Heart right ventricle (tissue), 16 donors: ENCODE data around the gene AIF1. TPM values are rescaled to one million over a fixed set of nuclear protein-coding genes. Genes with fewer than 3 reads are reported as not detected.

Experiments used
- ATAC-seq, 8 donors: fragments of 200-7000 bp; cut with Tn5 transposase; one replicate each; pipeline ENCODE4 v1.9.1; 2020; ENCODE audit warnings: mild to moderate bottlenecking in 8 of 8, moderate library complexity in 8 of 8, moderate number of reproducible peaks in 1 of 8
- DNase-seq, 2 donors: peaks; one replicate each; pipeline ENCODE4 v3.0.0-alpha.2; 2020
- H3K27ac ChIP-seq, 10 donors: fragments of 200-600 bp; sonication (generic) in 2 of 10; one replicate each; pipeline versions ENCODE4 v1.5.0 to v1.8.0; 2020 to 2022; ENCODE audit warnings: mild to moderate bottlenecking in 3 of 10
- H3K27me3 ChIP-seq, 7 donors: fragments of 200-600 bp; one replicate each; pipeline ENCODE4 v1.8.0; 2021 to 2022; ENCODE audit warnings: mild to moderate bottlenecking in 2 of 7
- H3K36me3 ChIP-seq, 9 donors: fragments of 200-600 bp; sonication (generic) in 1 of 9; one replicate each; pipeline versions ENCODE4 v1.5.0 to v1.8.0; 2020 to 2022; ENCODE audit warnings: mild to moderate bottlenecking in 2 of 9
- H3K4me1 ChIP-seq, 9 donors: fragments of 200-600 bp; sonication (generic) in 1 of 9; one replicate each; pipeline versions ENCODE4 v1.5.0 to v1.8.0; 2020 to 2022; ENCODE audit warnings: mild to moderate bottlenecking in 4 of 9
- H3K4me3 ChIP-seq, 10 donors: fragments of 200-600 bp; sonication (generic) in 2 of 10; one replicate each; pipeline versions ENCODE4 v1.5.0 to v1.8.0; 2020 to 2022; ENCODE audit warnings: mild to moderate bottlenecking in 7 of 10, moderate library complexity in 2 of 10
- H3K9me3 ChIP-seq, 11 donors: fragments of 200-600 bp in 10 of 11; sonication (generic) in 2 of 11; one replicate each; pipeline versions ENCODE4 v1.5.0 to v1.8.0; 2013 to 2022; ENCODE audit warnings: mild to moderate bottlenecking in 2 of 11, control low read depth in 1 of 11, moderate library complexity in 1 of 11
- CTCF ChIP-seq, 9 donors: fragments of 200-600 bp; sonication (generic) in 2 of 9; IDR thresholded peaks; one replicate each; pipeline versions ENCODE4 v1.5.0 to v1.8.0; 2021 to 2022; ENCODE audit warnings: antibody characterized with exemption in 9 of 9, mild to moderate bottlenecking in 5 of 9, moderate library complexity in 1 of 9
- WGBS, 2 donors: extraction: QIAGEN DNeasy Blood & Tissue Kit; methylation state at CpG; one replicate each; pipeline ENCODE4 v1.1.7; 2013; ENCODE audit warnings: inconsistent platforms in 1 of 2; 5-methylcytosine and 5-hydroxymethylcytosine counted together
- intact Hi-C, 10 donors: fragments of 100-400 bp; cut with DNase I; formaldehyde crosslinking; loops; one replicate each; pipeline versions ENCODE4 v1.11.1 to v1.14.2; 2022
- polyA plus RNA-seq, 2 donors: library from polyadenylated mRNA; stranded (reverse); fragments of 200-250 nt; gene quantifications; one replicate each; pipeline ENCODE4 v1.2.3, GENCODE V29; 2013
- total RNA-seq, 10 donors: library from RNA; stranded (reverse); fragmentation: NEBNext Ultra II Directional in 3 of 10; extraction: Animal tissue kit (Norgen Biotek cat#: 25700) in 3 of 10; gene quantifications; one replicate each; pipeline versions ENCODE4 v1.2.1 to v1.2.4, GENCODE V29; 2021 to 2023
- donor health status: Arrhythmogenic right ventricular cardiomyopathy.
- donor health status: ischemic (EF 13 %, LVEDD 7.1; RV severe dilation, severe dysfunction).
- donor health status: healthy with polysubstance abuse.
- donor health status: DM: no; HTN: yes; CAD: no.
- donor health status: DM: no; HTN: no; CAD: no.
- donor health status: ischemic (EF 25% LVEDD 6.9; RV normal size, moderate dysfunction).
- donor health status: ischemic (EF 25% LVEDD 5.7; RV mildly dilated, moderate dysfunction).
- donor health status: healthy.
- donor health status: DM: yes; HTN: yes; CAD: no.
- donor health status: Ischemic cardiomyopathy.
- donor health status: ischemic (EF 35%, LVEDD 5.7; RV mildly dilated, moderate dysfunction).
- donor health status: nonischemic (EF 11% LVEDD 7.7; RV severe dilation, severe dysfunction).
- donor health status: DM: yes; HTN: yes; CAD: no.
- donor health status: PGD.
- donor health status: ischemic (EF 29% LVEDD 5.4; RV normal size, mild dysfunction).
- donor health status: nonischemic (EF 23%, LVEDD 6.1; RV moderate dilation, normal function).

Gene AIF1
- total and polyA plus RNA-seq, 12 donors: 2.8 to 62.1 (median 7.8) TPM

GRCh38 chr6:31621991-31622390, 7.0 kb downstream of the AIF1 start:
- Histone ChIP-seq H3K36me3 (peaks cover 0 to 48% (median 35%) of the 10 kb centered on the region in 9 donors), H3K27me3 (no peaks in the 10 kb centered on the region), H3K4me3 (peak overlapping the region in 8 of 10 donors; percentile 70 to 99 (median 86)), H3K27ac (peak overlapping the region in 8 of 10 donors; percentile 12 to 99 (median 95)), H3K4me1 (peaks cover 0 to 24% (median 21%) of the 10 kb centered on the region in 9 donors), H3K9me3 (no peaks in the 10 kb centered on the region)
- no peak for DNase-seq
- intact Hi-C loops: loop anchor here in 2 of 10 donors (2.0 to 5.0 kb wide), 2 partner anchors 31 to 275 kb away; partner anchors contain the start of genes BAG6 (in 1 of the 2) and EHMT2 (in 1 of the 2)
- no peak for TF ChIP-seq CTCF (IDR thresholded peaks at IDR 0.05)
- no peak for ATAC-seq
- WGBS, 2 donors: 21 to 26% methylated on average over 4 of the region's 4 CpGs

GRCh38 chr6:31622684-31623091, 7.7 kb downstream of the AIF1 start:
- Histone ChIP-seq H3K27me3 (no peaks in the 10 kb centered on the region), H3K4me3 (peak overlapping the region in 2 of 10 donors; percentile 74 to 79), H3K9me3 (no peaks in the 10 kb centered on the region), H3K27ac (peak overlapping the region in 5 of 10 donors; percentile 12 to 99 (median 95)), H3K4me1 (peaks cover 0 to 24% (median 21%) of the 10 kb centered on the region in 9 donors), H3K36me3 (peaks cover 0 to 55% (median 42%) of the 10 kb centered on the region in 9 donors)
- ATAC-seq (no peak), DNase-seq (no peak)
- intact Hi-C loops: loop anchor here in 1 of 10 donors (5.0 kb wide), 1 partner anchor 275 kb away; the partner anchor contains the start of gene EHMT2
- TF ChIP-seq CTCF (IDR thresholded peaks at IDR 0.05): no peak
- 44 to 57% methylated on average over 10 of the region's 10 CpGs for WGBS, 2 donors

GRCh38 chr6:31624070-31624469, 9.0 kb downstream of the AIF1 start:
- Histone ChIP-seq H3K36me3 (peaks cover 4 to 69% (median 56%) of the 10 kb centered on the region in 9 donors), H3K4me1 (peaks cover 0 to 24% (median 21%) of the 10 kb centered on the region in 9 donors), H3K4me3 (no peak overlapping the region), H3K27me3 (no peaks in the 10 kb centered on the region), H3K27ac (no peak overlapping the region), H3K9me3 (no peaks in the 10 kb centered on the region)
- no peak for DNase-seq
- WGBS, 2 donors: 92 to 93% methylated on average over 10 of the region's 10 CpGs
- no peak for TF ChIP-seq CTCF (IDR thresholded peaks at IDR 0.05)
- no peak for ATAC-seq
- intact Hi-C loops: loop anchor here in 1 of 10 donors (5.0 kb wide), 1 partner anchor 273 kb away; the partner anchor contains the start of gene EHMT2

- intact Hi-C loops: no loop called here
- 83 to 85% methylated on average over 10 of the region's 10 CpGs for WGBS, 2 donors
- no peak overlapping the region for H3K27ac ChIP-seq
- H3K36me3 ChIP-seq: peaks cover 17 to 98% (median 84%) of the 10 kb centered on the region in 9 donors
- no peak overlapping the region for H3K4me3 ChIP-seq
- DNase-seq: no peak
- no peak for TF ChIP-seq CTCF (IDR thresholded peaks at IDR 0.05)
- H3K4me1 ChIP-seq: peaks cover 0 to 10% (median 8%) of the 10 kb centered on the region in 9 donors
- no peak for ATAC-seq
- H3K27me3 ChIP-seq: no peaks in the 10 kb centered on the region
- H3K9me3 ChIP-seq: no peaks in the 10 kb centered on the region
Measured at GRCh38 chr6:31626952-31627351, 11.9 kb downstream of the AIF1 start.
